ENCODE data around the gene LPAR1.

GRCh38 chr9:110844121-110844520, 194.1 kb downstream of the LPAR1 start:
- TF ChIP-seq CTCF (IDR thresholded peaks at IDR 0.05; ENCODE audit: low read length): no peak
- TF ChIP-seq EZH2 (optimal IDR thresholded peaks at IDR 0.05; ENCODE audit: low read depth, low read length): no peak

Measured in MM.1S (cell line).